Femur (tissue), 1 donor: ENCODE measurements around the gene EIF3L.
A peak's percentile ranks its signal among the peaks of the same experiment; 100 is the strongest.

ENCODE experiments used
- DNase-seq: peaks from one replicate; pipeline ENCODE4 v3.0.0-alpha.2; 2017

The EIF3L gene

DNA sequence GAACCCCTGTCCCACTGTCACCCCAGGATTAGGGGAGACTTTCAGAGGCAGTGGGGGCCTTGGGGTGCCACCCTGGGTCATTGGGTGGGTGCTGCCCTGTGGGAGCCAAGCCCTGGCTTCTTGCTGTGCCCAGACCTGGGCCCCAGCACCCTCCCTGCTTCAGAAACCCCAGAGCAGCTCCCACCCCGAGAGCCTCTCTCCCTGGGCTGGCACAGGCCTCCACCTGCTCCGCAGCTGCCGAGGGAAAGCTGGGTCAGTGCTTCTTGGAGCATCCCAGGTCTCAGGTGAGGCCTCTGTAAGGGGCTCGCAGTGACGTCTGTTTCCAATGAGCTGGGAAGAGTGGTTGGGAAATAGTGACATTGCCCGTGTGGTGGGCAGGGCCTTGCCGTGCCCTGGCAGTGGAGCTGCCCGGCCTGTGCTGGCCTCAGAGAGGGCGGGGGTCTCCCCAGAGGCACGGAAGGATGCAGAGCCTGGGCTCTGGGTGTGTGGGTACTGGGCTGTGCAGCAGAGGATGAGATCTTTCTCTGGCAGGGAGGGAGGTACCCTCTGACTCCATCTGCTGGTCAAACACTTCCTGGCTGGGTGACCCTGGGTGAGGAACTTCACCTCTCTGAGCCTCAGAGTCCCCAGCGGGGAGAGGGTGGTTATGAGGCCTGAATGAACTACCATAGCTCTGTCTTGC lies 81.2 kb downstream of the EIF3L start:
- no peak for DNase-seq

DNA sequence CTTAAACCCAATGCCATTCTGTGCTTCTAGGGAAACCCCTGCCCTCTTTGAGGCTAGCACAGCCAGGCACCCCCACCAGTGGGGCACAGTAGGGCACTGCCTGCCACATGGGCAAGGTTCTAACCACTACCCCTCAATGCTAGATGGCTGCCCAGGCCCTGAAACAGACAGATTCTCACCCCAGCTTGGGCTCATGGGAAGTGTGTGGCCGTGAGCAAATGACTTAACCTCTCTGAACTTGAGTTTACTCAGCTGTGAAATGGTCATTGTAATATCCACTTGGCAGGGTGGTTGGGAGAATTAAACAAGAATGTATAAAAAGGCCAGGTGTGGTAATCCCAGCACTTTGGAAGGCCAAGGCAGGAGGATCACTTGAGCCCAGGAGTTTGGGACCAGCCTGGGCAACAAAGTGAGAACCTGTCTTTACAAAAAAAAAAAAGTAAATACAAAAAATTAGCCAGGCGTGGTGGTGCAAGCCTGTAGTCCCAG lies 81.8 kb downstream of the EIF3L start:
- no peak for DNase-seq

DNA sequence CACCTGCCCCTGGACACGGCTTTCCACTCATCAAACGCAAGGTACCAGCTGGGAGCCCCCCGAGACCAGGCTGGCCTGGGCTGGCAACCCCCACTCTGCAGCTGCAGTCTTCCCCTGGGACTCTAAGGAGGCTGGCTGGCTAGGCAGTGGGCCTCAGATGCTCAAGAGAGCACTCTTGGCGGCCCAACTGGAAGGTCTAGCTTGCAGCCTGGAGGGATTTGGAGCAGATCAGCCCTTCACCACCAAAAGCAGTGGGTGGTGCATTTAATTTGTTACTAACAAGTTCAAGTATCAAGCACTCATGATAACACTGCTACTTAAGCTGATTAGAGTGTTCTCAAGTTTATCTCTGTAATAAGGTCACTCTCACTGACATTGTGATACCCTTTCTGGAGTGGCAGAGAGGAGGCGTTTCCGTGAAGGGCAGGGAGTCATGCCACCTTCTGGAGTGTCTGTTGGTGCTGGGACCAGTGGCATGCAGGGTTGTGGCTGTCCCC lies 82.7 kb downstream of the EIF3L start:
- no peak for DNase-seq

DNA sequence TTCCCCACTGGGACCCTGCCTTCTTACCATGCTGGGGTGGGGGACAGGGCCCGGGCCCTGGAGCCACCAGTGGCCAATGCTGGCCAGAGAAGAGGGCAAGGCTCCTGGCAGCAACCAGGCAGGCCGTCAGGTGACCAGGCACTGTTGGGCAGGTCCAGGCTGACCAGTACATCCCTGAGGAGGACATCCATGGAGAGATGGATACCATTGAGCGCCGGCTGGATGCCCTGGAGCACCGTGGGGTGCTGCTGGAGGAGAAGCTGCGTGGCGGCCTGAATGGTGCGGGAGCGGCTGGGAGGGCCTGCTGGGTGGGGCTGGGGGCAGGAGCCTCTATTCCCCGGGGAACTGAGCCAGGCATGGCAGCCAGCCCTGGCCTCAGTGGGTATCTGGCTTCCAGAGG lies 83.2 kb downstream of the EIF3L start:
- no peak for DNase-seq

DNA sequence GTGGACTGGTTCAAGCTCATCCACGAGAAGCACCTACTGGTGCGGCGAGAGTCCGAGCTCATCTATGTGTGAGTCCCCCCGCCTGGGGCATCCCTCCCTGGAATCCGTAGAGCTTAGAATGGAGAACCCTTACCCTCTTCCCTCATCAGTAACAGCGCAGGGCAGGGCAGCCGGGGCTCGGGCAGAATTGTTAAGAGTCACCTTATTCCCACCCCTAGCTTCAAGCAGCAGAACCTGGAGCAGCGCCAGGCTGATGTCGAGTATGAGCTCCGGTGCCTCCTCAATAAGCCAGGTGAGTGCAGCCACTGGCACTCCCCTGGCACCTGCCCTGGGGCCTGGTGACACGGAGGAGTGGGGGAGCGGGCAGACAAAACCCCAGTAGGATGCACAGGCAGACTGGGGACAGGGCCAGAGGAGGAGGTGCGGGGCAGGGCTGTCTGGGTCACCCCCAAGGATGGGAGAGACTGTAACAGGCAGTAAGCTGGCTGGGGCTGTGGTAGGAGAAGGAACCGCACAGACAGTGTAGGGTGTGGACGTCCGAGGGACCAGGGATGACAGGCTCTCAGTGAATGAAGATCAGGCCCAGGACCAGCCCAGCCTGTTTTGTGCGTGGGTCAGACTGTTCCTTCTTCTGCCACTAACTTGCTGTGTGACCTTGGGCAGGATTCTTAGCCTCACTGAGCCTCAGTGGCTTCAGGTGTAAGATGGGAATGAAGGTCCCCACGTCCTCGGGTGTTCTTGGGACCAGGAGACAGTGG lies 83.8 kb downstream of the EIF3L start:
- no peak for DNase-seq

DNA sequence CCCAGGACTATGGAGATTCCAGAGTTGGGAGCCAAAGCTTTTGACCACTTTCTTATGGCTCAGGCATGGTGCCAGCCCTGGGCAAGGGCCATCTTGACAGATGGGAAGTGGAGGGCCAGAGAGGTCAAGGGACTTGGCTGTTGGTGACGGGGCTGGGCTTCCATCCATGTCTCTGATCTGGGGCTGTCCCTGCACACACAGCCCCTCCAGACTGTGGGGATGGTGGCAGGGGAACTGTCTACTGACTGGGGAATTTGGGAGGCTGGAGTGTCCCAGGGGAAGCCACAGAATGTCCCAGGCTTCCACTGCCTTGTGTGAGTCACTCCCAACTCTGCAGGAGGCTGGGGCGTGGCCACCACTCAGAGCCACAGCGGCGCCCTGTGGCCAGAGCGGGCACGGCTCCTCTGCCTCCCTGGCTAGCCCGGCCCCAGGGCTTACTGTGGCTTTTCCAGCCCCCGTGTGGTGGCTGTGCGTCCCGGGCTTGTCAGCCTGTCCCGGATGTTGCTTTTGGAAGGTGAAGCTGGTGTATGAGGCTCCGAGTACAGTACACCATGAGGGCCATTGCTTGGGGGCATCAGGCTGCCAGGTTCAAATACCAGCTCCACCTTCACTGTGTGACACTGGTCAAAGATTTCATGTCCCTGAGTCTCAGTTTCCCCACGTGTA lies 84.6 kb downstream of the EIF3L start:
- peak; percentile 90 for DNase-seq
